EH (cell line): ENCODE data around the gene UQCRC1.

Experiments used
- DNase-seq: peaks from one replicate; pipeline ENCODE4 v3.0.0-alpha.2; 2015; ENCODE audit warnings: low read depth

UQCRC1 gene

DNA sequence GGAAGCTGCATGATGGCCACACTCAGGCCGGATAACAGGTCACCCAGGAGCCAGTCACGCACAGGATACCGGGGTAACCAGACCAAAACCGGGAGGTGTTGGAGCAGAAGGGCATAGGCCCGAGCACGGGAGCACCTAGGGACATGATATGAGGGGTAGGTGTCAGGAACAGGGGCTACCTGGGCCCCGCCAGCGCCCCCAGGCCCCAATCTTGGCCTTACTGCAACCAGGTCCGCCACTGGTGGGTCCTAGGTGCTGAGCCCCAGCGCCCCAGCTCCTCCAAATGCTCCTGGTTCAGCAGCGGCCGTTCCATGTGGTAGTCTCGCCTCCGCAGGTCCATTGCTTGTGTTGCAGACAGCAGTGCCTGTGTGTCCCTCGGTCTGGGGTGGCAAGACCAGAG lies 23.8 kb upstream of the UQCRC1 start:
- DNase-seq, result no peak

DNA sequence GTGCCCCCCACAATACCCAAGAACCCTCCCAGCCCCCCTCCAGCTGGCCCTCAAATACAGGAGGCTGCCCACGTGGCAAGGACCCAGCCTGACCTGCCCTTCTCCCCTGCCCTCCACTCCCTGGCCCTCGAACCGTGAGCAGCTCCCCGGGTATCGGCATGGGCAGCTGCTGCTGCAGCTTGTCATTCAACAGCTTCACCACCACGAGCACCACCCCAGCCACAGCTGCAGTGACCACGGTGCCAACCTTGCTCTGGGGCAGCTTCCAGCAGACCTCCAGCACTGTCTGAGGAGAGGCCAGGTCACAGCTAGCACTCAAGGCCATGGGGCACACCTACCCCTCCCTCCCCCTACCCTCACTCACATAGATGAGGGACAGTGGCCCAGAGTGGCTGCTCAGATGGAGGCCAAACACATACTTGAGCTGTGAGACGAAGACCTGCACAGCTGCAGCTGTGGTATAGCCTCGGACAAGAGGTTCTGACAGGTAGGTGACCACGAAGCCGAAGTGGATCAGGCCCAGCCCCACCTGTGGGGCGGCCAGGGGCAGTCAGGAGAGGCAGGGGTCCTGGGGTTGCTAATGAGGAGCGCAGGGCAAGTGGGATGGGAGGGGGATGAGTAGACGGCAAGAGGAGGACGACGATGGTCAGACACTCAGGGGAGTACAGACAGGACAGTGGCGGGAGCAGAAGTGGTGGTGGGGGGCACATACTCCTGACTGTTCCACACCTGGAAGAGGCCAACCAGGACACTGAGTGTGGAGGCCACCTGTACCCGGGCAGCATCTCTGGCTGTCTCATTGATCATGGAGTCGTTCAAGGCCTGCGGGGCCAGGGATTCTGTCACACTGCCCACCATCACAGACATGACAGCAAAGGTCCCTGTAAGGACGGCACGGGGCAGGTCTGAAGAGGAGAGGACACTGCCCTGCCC lies 22.3 kb upstream of the UQCRC1 start:
- DNase-seq, result no peak

DNA sequence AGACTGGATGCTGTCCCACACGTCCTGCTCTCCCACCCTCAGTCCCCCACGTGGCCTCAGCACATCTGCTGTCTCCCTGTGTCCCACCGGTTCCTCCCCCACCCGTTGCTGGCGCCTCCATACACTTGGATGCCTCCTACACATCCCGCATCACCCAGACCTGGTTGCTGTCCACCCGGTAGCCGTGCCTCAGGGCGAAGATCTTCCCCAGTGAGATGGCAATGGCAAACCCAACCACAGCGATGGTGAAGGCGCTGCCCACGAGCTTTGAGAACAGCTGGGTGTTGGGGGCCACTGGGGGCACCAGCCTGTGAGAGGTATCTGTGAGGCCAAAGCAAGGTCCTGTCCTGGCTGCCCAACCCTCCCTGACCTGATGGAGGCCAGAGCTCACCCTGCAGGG lies 21.4 kb upstream of the UQCRC1 start:
- no peak for DNase-seq

DNA sequence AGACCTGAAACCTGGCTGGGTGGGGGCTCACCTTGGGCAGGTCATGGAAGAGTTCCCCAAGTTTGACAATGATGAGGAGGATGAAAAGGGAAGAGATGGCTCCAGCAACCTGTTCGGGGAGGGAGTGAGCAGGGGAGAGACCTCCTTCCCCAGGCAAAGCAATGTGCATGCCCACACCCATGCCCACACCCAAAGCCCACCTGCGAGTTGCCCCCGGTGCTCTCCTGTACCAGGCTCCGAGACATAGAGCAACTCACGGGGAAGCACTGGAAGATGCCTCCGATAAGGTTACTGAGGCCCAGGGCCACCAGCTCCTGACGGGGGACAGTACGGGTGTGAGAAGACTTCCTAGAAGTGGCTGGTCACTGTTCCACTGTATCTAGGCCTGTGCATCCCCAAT lies 21.0 kb upstream of the UQCRC1 start:
- no peak for DNase-seq

DNA sequence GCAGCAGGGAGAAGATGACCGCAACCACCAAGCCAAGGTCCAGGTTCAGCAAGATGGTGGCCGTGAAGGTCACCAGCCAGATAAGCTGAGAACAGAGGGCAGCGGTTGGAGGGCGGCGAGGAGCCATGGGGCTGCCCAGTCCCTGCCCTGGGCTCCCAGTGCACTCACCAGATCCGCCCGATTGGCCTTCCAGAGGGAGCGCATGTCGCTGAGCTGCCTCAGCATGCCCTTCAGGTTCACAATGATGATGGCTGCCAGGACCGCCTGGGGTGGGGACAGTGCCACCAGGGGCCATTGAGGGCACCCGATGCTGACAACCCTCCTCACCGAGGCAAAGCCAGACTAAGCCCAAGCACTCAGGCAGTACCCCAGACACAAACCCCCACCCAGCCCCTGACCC lies 20.4 kb upstream of the UQCRC1 start:
- no peak for DNase-seq

DNA sequence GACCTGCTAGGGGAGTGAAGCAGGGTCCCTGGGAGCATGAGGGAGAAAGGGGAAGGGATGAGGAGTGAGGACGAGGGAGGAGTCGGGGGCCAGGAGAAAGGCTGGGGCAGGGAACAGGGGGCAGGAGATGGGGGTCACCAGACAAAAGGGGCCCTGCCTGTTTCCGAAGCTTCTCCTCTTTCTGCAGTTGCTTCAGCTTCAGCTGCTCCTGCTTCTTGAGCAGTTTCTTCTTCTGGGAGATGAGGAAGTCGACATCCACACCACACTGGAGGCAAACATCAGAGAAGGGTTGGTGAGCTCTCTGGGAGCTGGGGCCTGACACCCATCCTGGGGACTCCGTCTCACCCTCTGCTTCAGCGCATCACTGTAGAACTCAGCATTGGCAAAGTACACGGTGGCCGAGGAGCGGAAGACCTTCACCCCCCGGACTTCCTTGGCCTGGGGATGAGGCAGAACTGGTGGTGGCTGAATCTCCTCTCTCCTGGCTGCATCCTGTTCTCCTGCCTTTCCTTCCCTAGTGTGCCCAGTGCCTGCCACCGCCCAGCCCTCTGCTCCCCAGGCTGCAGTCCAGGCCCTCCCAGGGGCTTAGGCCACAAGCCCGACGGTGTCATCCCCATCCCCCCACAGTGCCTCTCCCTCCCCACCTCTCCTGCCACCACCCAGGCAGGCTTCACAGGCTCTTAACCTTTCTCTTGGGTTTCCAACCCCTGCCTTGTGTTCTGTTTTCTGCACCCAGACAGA lies 19.0 kb upstream of the UQCRC1 start:
- no peak for DNase-seq

DNA sequence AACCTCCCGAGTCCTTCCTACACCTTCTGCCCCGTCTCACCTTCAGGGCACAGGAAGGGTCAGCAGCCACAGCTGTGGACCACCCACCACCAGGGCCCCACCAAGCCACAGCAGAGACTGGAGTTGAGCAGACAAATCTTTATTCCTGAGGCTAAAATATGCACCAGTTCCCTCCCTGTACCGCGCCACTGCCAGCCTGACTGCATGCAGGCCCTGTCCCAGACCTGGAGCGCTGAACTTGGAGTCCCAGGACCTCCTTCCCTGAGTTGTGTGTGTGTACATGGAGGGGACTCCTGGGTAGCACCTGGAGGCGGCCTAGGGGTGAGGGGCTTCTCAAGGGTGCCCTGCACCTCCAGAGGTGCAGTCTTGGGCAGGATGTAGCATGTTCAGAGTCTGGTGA lies 16.2 kb upstream of the UQCRC1 start:
- DNase-seq, result no peak

DNA sequence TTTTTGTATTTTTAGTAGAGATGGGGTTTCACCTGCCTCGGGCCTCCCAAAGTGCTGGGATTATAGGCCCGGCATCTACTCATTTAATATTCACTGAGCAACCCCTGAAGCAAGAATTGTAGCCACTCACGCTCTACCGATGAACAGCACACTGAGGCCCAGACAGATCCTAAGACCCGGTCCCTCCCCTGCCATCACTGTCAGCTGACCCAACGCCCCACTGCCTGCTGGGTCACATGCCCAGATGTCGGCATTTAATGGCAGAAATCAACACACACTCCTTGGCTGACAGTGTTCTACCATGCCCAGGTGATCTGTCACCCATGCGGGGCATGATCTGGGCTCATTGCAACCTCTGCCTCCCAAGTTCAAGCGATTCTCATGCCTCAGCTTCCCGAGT lies 15.3 kb upstream of the UQCRC1 start:
- no peak for DNase-seq

DNA sequence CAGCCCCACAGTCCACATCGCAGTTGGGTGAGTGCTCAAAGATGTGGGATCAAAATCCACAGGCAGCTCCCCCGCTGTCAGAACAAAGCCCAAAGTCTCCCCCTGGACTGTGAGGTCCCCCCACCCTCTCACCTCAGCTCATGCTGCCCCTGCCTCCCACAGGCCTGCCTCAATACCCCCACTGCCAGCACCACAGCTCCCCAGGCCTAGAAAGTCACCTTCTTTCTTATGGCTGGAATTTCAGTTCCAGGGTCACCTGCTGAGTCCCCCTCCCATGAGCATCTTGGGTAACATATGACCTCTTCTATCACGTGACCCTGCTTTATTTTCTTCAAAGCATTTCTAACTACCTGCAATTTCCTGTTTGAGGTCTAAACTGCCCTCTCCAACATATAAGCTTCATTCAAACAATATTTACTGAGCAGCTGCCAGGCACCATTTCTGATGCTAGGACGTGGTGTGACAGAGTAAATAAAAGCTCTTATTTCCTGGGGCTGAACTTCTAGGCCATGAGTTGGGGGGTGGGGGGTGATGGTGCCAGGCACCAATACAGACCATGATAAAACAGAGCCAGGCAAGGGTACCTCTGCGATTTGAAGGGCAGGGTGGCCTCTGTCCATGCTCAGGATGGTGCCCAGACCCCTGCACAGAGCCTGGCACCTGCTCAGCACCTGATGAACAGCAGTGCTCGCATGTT lies 14.6 kb upstream of the UQCRC1 start:
- DNase-seq, result no peak

DNA sequence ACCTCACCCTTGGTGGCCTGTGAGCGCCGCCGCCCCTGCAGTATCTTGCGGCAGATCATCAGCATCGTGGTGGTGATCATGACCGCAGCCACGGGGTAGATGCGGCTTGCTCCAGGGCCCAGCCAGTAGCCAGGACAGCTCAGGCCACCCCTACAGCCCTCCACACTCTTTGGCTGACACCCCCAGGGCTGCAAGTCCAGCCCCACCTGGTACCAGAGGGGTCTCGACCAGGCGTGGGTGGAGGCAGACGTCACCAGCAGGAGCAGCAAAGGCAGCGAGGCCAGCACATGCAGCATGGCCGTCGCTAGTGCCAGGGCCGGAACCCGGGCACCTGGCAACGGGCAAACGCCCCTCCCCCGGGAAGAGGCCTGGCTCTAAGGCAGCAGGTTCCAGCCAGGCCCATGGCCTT lies 12.0 kb upstream of the UQCRC1 start, which contains the start of gene TMEM89:
Gene TMEM89, minus strand, starts transcription at position 309 of the 409 bp plus-strand sequence. Its CDS starts 13 bp downstream, at position 296.
- no peak for DNase-seq

DNA sequence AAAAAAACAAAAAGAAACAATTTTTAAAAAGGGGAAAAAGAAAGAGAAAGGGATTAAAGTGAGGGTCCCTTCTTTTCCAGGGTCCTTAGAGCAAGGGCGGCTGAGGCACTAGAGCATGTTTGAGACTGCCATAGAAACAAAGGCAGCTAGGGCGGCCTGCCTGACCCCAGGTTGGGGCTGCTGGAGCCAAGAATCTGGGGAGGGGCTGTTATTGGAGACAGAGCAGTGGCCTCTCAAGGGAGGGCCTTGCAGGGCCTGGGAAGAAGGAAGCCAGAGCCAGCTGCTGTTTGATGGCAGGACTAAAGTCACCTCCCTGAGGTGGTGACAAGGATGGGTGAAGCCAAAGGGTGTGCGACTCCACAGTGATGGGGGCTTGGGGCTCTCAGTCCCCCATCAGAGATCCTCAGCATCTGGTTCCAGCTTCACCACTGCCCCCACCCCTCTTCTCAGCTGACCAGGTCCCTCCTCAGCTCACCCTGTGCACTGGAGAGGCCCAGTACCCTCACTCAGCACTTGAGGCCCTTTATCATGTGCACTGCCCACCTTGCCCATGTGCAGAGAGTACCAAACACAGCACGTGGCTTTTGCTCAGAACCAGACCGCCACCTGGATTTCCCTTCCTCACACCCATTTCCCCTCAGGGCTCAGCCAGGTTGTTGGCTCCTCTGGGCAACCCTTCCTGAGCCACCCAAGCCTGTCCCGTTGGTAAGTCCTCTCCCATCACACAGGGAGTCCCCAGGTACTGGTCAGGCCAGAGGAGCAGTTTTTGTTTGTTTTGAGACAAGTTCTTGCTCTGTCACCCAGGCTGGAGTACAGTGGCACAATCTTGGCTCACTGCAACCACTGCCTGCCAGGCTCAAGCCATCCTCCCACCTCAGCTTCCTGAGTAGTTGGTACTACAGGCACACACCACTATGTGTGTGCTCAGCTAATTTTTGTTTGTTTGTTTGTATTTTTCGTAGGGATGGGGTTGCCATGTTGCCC lies 10.4 kb upstream of the UQCRC1 start:
- DNase-seq, result no peak

DNA sequence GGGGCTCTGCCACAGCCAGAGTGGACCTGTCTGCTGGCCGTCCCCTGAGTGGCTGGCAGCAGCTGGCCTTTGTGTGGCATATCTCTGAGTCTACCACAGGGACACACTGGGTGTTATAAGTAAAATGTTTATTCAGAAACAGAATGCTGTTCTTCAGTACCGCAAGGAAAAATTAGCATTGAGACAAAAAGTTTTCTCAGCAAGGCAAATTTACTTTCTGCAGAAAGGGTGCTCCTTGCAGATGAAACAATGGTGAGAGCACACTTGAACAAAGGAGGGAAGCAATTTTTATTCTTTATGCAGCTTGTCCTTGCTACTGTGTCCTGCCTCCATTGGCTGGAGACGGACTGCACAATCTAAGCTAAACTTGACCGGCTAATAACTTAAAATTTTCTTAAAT lies 8.1 kb upstream of the UQCRC1 start:
- DNase-seq, result no peak

DNA sequence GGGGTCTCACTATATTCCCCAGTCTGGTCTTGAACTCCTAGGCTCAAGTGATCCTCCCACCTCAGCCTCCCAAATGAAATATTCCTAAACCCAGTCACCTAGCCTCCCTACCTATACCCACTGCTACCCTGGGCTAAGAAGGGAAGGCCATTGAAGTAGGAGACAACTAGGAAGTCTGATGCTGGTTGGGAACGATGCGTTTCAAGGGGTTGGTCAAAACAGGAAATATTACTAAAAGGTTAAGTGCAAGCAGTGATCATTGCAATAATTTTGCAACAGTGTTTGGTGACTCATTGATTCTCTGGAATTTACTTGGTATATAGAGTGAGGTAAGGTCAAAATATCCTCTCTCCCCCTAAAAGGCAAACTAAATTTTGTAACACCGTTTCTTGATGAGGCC lies 4.6 kb upstream of the UQCRC1 start:
- peak; percentile 76 for DNase-seq

DNA sequence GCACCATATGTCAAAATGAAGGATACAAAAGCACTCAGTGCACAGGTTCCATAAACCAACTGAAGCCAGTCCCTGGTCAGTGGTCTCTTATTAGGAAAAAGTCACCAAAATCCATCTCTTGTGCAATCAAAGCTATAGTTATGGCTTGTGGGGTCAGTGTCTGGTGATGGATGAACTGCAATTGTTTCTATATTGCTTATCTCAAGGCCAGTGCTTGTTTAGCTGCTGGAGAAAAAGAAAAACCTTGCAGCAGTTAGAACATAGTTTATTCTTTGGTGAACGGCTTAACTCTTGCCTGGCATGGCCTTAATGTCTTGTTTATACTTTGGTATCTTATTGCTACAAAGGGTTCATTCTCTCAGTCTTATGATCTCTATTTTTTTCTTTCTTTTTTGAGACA lies 2.9 kb upstream of the UQCRC1 start:
- DNase-seq, result no peak

DNA sequence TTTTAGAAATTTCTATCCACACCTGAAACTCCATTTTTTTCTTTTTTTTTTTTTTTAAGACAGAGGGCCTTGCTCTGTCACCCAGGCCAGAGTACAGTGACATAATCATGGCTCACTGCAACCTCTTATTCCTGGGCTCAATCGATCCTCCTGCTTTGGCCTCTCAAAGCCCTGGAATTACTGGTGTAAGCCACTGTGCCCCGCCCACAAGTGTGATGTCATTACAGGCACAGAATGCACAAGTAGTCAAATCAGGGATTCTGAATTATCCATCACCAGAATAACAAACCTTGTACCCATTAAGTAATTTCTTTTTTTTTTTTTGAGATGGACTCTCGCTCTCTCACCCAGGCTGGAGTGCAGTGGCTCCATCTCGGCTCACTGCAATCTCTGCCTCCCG lies 1.9 kb downstream of the UQCRC1 start:
- peak; percentile 16 for DNase-seq

DNA sequence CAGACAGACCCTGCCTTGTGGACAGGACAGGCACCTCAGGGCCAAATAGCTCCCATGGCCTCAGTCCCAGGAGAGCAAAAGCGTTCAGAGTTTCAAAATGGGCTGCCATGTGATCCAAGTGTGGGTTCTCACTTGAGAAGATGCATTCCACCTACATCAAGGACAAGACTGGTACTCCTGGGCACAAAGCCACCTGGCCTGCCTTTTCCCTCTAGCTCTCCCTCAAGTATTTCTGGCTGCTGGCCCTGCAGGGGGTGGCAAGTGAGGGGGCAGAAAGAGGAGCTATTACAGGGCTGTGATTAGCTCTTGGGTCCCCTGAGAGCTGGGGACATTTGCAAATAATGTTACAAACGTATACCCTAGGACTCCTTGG lies 7.8 kb downstream of the UQCRC1 start:
- DNase-seq, result no peak

DNA sequence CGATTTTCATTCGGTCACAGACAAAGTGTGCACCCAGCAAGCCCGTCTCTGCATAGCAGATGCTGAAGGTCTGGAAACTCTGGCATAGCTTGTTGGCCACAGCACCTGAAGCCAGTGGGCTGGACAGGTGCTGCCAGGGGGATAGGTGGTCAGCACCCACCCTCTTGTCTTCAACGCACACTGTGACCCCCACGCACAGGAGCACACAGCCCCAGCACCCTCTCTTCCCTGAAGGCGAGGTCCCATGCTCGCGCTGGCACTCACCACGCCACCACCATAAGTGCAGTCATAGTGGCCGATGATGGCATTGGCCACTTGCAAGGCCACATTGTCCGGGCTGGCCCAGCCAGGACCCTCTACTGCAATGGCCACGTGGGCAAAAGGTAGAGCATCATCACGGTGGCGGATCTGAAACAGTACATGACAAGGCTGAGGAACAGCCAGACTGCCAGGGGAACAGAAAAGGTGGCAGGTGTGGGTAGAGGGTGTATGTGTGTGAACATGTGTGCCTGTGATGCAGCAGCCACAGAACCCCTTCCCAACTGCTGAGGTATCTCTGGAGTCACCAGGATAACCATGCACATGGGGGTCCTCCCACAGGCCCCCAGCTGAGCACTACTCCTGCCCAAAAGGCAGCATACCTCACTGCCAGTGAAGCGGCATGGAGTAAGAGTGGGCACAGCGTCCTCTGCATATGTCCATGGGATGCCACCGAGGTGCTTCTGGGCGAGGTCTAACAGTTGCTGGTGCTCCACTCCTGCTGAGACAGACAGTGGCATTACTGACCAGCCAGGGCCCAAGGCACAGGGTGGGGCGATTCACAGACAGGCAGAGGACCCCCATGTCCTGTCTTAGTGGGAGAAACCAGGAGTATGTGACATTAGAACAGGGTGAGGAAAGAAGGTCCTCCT lies 8.5 kb downstream of the UQCRC1 start:
- no peak for DNase-seq

DNA sequence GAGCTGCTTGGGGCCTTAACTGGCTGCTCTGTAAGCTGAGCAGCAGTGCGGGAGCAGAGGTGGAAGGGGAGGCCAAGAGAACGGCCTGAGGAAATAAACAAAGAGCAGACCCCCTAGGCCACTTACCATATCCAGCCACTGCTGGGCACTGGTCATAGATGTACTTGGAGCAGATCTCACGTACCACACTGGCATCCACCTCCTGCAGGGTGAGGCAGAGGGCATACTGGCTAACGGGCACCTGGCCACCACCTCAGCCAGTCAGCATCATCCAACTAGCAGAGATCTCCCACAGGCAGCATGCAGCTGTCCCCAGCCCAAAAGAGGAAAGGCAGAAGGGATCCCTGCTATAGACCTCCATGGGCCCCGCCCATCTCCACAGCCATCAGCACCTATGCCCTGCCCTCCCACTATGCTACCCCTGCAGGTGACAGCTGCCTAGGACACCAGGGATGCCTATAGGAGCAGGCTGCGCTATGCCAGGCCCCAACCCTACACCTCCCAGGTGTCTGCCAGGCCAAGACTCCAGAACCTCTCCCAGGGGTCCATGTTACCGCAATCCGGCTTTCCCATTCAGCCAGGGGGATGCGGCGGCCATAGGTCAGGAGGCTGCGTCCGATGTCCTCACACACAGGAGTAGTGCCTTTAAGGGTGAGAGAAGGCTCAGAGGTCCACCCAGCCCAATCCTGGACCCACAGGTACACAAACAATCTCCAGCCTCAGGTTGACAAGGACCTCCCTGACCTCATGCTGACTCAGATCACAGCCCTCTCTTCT lies 9.7 kb downstream of the UQCRC1 start:
- no peak for DNase-seq

DNA sequence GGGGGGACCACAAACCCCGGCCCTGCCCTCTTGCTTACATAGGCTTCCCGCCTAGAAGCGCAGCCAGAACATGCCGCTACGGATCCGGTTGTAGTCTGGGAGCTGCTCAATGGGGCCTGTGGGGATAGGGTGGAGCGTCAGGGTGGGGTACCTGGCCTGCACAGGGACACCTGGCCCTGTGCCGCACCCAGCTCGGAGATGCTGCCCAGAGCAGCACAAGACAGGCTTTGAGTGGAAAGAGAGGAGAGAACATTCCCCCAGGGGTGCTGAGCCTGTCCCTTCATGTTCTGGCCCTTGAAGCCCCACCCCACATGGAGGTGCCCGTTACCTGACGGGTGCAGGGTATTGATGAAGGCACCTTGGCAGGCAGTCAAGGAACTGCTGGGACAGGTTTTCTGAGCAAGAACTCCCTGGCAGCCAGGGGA lies 10.4 kb downstream of the UQCRC1 start:
- peak; percentile 5 for DNase-seq
